ENCODE measurements around the gene CUL7. TPM values are rescaled to one million over a fixed set of nuclear protein-coding genes. Genes with fewer than 3 reads are reported as not detected.
"Not testable (repeated sequence)": the region's sequence is repeated elsewhere in the genome, so short reads cannot be mapped to it uniquely, and the experiment has no call there.

CUL7 gene
- total RNA-seq, 1 donor from 2014 or later, result 26.7 TPM

- Histone ChIP-seq H3K27ac (no peak overlapping the region), H3K9me3 (no peaks in the 10 kb centered on the region), H3K27me3 (no peaks in the 10 kb centered on the region), H3K36me3 (peaks cover 5 to 36% of the 10 kb centered on the region in 2 donors), H3K4me1 (peaks cover 0 to 14% of the 10 kb centered on the region in 2 donors), H3K4me3 (no peak overlapping the region)
- intact Hi-C loops (cut with DNase I), result loop anchor here (5.0 kb wide), 1 partner anchor 149 kb away; no protein-coding TSS in a partner anchor
- no peak for DNase-seq (ENCODE audit: low spot score in 2 of 2)
- TF ChIP-seq, protein P1, sequence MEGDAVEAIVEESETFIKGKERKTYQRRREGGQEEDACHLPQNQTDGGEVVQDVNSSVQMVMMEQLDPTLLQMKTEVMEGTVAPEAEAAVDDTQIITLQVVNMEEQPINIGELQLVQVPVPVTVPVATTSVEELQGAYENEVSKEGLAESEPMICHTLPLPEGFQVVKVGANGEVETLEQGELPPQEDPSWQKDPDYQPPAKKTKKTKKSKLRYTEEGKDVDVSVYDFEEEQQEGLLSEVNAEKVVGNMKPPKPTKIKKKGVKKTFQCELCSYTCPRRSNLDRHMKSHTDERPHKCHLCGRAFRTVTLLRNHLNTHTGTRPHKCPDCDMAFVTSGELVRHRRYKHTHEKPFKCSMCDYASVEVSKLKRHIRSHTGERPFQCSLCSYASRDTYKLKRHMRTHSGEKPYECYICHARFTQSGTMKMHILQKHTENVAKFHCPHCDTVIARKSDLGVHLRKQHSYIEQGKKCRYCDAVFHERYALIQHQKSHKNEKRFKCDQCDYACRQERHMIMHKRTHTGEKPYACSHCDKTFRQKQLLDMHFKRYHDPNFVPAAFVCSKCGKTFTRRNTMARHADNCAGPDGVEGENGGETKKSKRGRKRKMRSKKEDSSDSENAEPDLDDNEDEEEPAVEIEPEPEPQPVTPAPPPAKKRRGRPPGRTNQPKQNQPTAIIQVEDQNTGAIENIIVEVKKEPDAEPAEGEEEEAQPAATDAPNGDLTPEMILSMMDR (IDR thresholded peaks at IDR 0.05), result no peak
Measured at GRCh38 chr6:43050981-43051380, 2.7 kb downstream of the CUL7 start.

GRCh38 chr6:43047998-43048397, 5.7 kb downstream of the CUL7 start:
- H3K9me3 ChIP-seq, result no peaks in the 10 kb centered on the region
- peaks cover 0 to 2% of the 10 kb centered on the region in 2 donors for H3K4me1 ChIP-seq
- H3K36me3 ChIP-seq, result peaks cover 20 to 52% of the 10 kb centered on the region in 2 donors
- intact Hi-C loops (cut with DNase I), result no loop called here
- TF ChIP-seq, protein P1 (IDR thresholded peaks at IDR 0.05), result no peak
- no peak overlapping the region for H3K4me3 ChIP-seq
- DNase-seq (ENCODE audit: low spot score in 2 of 2), result no peak
- no peak overlapping the region for H3K27ac ChIP-seq
- no peaks in the 10 kb centered on the region for H3K27me3 ChIP-seq

- intact Hi-C loops (cut with DNase I), result no loop called here
- no peak overlapping the region for H3K27ac ChIP-seq
- TF ChIP-seq, protein P1 (IDR thresholded peaks at IDR 0.05), result no peak
- H3K4me3 ChIP-seq, result no peak overlapping the region
- H3K4me1 ChIP-seq, result no peaks in the 10 kb centered on the region
- no peak for DNase-seq (ENCODE audit: low spot score in 2 of 2)
- H3K9me3 ChIP-seq, result no peaks in the 10 kb centered on the region
- H3K36me3 ChIP-seq, result peaks cover 26 to 65% of the 10 kb centered on the region in 2 donors
- H3K27me3 ChIP-seq, result no peaks in the 10 kb centered on the region
Measured at GRCh38 chr6:43045371-43045930, 8.2 kb downstream of the CUL7 start.

DNA sequence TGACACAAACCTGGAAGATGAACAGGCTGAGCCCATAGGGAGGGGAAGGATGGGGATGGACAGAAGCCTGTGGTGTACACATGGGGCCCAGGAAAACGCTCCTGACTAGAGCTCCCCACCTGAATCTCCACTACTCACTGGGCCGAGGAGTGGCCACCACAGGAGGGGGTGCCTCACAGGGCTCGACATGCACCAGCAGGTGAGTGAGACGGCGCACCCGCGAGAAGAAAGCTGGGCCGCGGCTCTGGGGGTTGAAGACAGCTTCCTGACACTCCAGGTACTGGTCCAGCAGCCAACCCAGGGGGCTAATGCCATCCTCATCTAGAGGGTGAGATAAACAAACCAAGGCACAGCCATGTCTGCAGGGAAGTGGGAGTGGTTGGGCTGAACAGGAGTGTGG, 10.3 kb downstream of the CUL7 start:
- Histone ChIP-seq H3K4me1 (no peaks in the 10 kb centered on the region), H3K27me3 (no peaks in the 10 kb centered on the region), H3K9me3 (no peaks in the 10 kb centered on the region), H3K27ac (no peak overlapping the region), H3K36me3 (peaks cover 30 to 69% of the 10 kb centered on the region in 2 donors), H3K4me3 (no peak overlapping the region)
- TF ChIP-seq, protein P1 (IDR thresholded peaks at IDR 0.05), result no peak
- DNase-seq (ENCODE audit: low spot score in 2 of 2), result no peak
- intact Hi-C loops (cut with DNase I), result no loop called here

DNA sequence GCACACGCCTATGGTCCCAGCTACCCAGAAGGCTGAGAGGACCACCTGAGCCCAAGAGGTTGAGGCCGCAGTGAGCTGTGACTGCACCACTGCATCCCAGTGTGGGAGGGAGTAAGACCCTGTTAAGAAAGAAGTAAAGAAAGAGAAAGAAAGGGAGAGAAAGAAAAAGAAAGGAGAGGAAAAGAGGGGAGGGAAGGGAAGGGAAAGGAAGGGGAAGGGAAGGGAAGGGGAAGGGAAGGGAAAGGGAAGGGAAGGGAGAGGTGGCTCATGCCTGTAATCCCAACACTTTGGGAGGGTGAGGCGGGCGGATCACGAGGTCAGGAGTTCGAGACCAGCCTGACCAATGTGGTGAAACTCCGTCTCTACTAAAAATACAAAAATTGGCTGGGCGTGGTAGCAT, 12.2 kb downstream of the CUL7 start:
- H3K4me1 ChIP-seq; intact Hi-C loops (cut with DNase I): not testable (repeated sequence)
- H3K36me3 ChIP-seq, result peaks cover 48 to 75% of the 10 kb centered on the region in 2 donors

DNA sequence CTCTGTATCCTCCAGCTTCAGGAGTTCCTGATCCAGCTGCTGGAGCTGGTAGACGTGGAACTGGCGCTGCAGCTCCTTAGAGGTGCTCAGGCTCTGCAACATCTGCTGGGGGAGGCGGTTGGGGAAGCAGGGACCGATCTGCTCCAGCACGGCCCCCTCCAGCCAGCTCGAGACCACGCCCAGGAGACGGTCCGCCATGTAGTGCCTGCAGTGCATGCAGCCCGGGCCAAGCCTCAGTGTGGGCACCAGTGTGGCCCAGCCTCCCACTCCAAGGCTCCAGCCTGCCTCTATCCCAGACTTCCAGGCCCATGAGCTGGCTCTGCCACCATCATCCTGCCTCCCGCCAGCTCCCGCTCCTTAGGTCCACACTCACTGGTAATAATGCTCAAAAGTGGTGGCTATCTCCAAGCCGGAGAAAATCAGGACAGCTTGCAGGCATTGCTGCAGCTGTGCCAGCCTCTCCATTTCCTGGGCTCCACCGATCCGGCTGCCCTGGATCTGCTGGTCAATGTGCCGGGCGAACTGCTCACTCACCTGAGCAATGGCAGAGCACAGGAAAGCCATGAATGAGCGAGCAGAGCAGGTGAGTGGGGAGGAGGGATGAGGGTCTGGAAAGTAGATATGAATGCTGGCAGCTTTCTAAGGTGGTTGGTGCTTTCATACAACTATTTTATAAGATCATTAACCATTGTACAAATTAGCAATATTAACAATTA, 13.0 kb downstream of the CUL7 start:
- TF ChIP-seq, protein P1 (IDR thresholded peaks at IDR 0.05), result no peak
- no peaks in the 10 kb centered on the region for H3K27me3 ChIP-seq
- DNase-seq (ENCODE audit: low spot score in 2 of 2), result no peak
- H3K4me1 ChIP-seq, result no peaks in the 10 kb centered on the region
- peaks cover 43 to 69% of the 10 kb centered on the region in 2 donors for H3K36me3 ChIP-seq
- intact Hi-C loops (cut with DNase I), result no loop called here
- H3K27ac ChIP-seq, result no peak overlapping the region
- H3K4me3 ChIP-seq, result no peak overlapping the region
- H3K9me3 ChIP-seq, result no peaks in the 10 kb centered on the region

More for the DNA sequence above, 12.2 kb downstream of the CUL7 start:
- not testable (repeated sequence) for H3K27me3 ChIP-seq; DNase-seq (ENCODE audit: low spot score in 2 of 2); H3K9me3 ChIP-seq; H3K4me3 ChIP-seq; H3K27ac ChIP-seq
